ENCODE measurements around the gene DICER1. TPM values are rescaled to one million over a fixed set of nuclear protein-coding genes. Genes with fewer than 3 reads are reported as not detected.

Gene DICER1
- total and polyA plus RNA-seq, 8 donors = 47.9 to 76.9 (median 50.9) TPM

GRCh38 chr14:95150910-95151309, 6.4 kb downstream of the DICER1 start:
- intact Hi-C loops (cut with DNase I) = no loop called here
- Histone ChIP-seq H3K9me3 (no peaks in the 10 kb centered on the region), H3K27ac (no peak overlapping the region), H3K27me3 (no peaks in the 10 kb centered on the region), H3K36me3 (no peaks in the 10 kb centered on the region), H3K4me3 (no peak overlapping the region), H3K4me1 (peaks cover 8 to 66% of the 10 kb centered on the region in 2 donors)
- TF ChIP-seq, protein P1, sequence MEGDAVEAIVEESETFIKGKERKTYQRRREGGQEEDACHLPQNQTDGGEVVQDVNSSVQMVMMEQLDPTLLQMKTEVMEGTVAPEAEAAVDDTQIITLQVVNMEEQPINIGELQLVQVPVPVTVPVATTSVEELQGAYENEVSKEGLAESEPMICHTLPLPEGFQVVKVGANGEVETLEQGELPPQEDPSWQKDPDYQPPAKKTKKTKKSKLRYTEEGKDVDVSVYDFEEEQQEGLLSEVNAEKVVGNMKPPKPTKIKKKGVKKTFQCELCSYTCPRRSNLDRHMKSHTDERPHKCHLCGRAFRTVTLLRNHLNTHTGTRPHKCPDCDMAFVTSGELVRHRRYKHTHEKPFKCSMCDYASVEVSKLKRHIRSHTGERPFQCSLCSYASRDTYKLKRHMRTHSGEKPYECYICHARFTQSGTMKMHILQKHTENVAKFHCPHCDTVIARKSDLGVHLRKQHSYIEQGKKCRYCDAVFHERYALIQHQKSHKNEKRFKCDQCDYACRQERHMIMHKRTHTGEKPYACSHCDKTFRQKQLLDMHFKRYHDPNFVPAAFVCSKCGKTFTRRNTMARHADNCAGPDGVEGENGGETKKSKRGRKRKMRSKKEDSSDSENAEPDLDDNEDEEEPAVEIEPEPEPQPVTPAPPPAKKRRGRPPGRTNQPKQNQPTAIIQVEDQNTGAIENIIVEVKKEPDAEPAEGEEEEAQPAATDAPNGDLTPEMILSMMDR (IDR thresholded peaks at IDR 0.05) = no peak
- DNase-seq = no peak
- no peak for ATAC-seq

GRCh38 chr14:95149441-95149840, 7.9 kb downstream of the DICER1 start:
- H3K4me1 ChIP-seq = peaks cover 2 to 62% of the 10 kb centered on the region in 2 donors
- H3K36me3 ChIP-seq = no peaks in the 10 kb centered on the region
- no peaks in the 10 kb centered on the region for H3K9me3 ChIP-seq
- intact Hi-C loops (cut with DNase I) = no loop called here
- no peak for DNase-seq
- TF ChIP-seq, protein P1 (IDR thresholded peaks at IDR 0.05) = no peak
- no peak overlapping the region for H3K4me3 ChIP-seq
- ATAC-seq = peak; percentile 15
- H3K27ac ChIP-seq = no peak overlapping the region
- no peaks in the 10 kb centered on the region for H3K27me3 ChIP-seq

DNA sequence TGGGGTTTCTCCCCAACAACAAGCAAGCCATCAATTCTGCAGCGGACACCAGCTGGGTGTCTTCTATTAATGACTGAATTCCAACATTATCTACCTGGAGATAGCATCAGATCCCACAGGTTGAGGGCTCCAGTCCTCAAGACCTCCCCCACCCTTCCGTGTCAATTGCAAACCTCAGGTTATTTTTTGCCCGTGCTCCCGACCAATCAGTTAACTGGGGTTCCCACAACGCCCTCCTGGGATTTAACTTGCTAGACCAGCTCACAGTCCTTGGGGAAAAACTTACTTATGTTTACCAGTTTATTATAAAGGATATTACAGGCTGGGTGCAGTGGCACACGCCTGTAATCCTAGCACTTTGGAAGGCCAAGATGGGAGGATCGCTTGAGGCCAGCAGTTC, 9.7 kb downstream of the DICER1 start:
- Histone ChIP-seq H3K4me1 (peaks cover 0 to 66% of the 10 kb centered on the region in 2 donors), H3K27ac (no peak overlapping the region)
- intact Hi-C loops (cut with DNase I) = no loop called here

GRCh38 chr14:95146079-95146771, 11.1 kb downstream of the DICER1 start:
- no peaks in the 10 kb centered on the region for H3K36me3 ChIP-seq
- peaks cover 0 to 80% of the 10 kb centered on the region in 2 donors for H3K4me1 ChIP-seq
- ATAC-seq = peak; percentile 12
- intact Hi-C loops (cut with DNase I) = no loop called here
- H3K9me3 ChIP-seq = no peaks in the 10 kb centered on the region
- H3K27me3 ChIP-seq = no peaks in the 10 kb centered on the region
- TF ChIP-seq, protein P1 (IDR thresholded peaks at IDR 0.05) = no peak
- no peak overlapping the region for H3K4me3 ChIP-seq
- H3K27ac ChIP-seq = peak overlapping the region in 1 of 2 donors; percentile 54
- peak in 1 of 4 donors; percentile 61 for DNase-seq

More for the DNA sequence above, 9.7 kb downstream of the DICER1 start:
- H3K9me3 ChIP-seq = no peaks in the 10 kb centered on the region
- H3K36me3 ChIP-seq = no peaks in the 10 kb centered on the region
- H3K4me3 ChIP-seq = no peak overlapping the region
- no peak for DNase-seq
- no peak for ATAC-seq
- H3K27me3 ChIP-seq = no peaks in the 10 kb centered on the region
- TF ChIP-seq, protein P1 (IDR thresholded peaks at IDR 0.05) = no peak

- Histone ChIP-seq H3K27ac (peak overlapping the region in 1 of 2 donors; percentile 60), H3K9me3 (no peaks in the 10 kb centered on the region), H3K27me3 (no peaks in the 10 kb centered on the region), H3K4me1 (peaks cover 0 to 85% of the 10 kb centered on the region in 2 donors), H3K4me3 (no peak overlapping the region), H3K36me3 (no peaks in the 10 kb centered on the region)
- TF ChIP-seq, protein P1 (IDR thresholded peaks at IDR 0.05) = no peak
- no peak for ATAC-seq
- no peak for DNase-seq
- intact Hi-C loops (cut with DNase I) = no loop called here
Observed at GRCh38 chr14:95144849-95145248, 12.5 kb downstream of the DICER1 start.

All from left lung (tissue), 10 donors.